GM18861 (cell line): Measurements from ENCODE around the gene GAPVD1.
"Not testable (repeated sequence)": the region's sequence is repeated elsewhere in the genome, so short reads cannot be mapped to it uniquely, and the experiment has no call there.

ENCODE experiments used
- ATAC-seq: cut with Tn5 transposase; IDR thresholded peaks from one replicate; pipeline ENCODE4 v1.9.1; 2021; ENCODE audit not compliant: unreplicated experiment

GAPVD1 gene

DNA sequence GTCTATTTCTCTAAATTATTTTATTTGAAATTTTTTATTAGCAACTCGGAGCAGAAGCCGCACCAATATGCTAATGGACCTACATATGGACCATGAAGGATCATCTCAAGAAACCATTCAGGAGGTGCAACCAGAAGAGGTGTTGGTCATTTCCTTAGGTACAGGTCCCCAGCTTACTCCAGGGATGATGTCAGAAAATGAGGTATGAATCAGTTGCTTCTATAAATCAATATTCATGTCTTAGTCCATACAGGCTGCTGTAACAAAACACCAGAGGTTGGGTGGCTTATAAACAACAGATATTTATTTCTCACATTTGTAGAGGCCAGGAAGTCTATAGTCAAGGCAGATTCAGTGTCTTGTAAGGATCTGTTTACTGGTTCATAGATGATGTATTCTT, 50.8 kb downstream of the GAPVD1 start:
- ATAC-seq = no peak

GRCh38 chr9:125316359-125316758, 54.7 kb downstream of the GAPVD1 start:
- not testable (repeated sequence) for ATAC-seq

DNA sequence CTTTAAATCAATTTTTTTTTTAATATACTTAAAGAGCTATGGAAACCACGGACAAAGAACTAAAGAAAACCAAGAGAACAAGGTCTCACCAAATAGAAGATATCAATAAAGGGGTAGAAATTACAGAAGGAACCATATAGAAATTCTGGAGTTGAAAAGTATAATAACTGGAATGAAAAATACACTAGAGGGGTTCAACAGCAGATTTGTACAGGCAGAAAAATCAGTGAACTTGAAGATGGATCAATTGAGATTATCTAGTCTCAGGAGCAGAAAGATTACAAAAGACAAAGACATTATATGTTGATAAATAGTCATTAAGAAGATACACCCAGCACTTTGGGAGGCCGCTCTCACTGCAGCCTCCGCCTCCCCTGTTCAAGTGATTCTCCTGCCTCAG, 56.1 kb downstream of the GAPVD1 start:
- ATAC-seq = no peak

DNA sequence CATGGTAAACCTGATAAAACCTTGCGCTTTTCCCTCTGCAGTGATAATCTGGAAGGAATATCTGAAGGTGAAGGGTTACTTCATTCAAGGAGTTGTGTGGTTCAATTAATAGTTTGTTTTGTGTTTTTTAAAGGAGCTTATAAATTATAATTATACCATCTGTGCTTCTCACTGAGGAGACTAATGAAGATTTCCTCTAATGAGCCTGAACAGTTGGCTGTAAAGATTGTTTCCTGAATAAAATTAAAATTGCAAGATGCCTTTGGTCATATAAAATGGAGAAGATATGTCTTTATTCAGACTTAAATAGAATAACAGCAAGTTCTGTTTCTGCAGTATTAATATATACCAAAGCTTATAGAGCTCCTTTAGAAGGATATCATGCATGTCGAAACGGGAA, 59.9 kb downstream of the GAPVD1 start:
- ATAC-seq = no peak

DNA sequence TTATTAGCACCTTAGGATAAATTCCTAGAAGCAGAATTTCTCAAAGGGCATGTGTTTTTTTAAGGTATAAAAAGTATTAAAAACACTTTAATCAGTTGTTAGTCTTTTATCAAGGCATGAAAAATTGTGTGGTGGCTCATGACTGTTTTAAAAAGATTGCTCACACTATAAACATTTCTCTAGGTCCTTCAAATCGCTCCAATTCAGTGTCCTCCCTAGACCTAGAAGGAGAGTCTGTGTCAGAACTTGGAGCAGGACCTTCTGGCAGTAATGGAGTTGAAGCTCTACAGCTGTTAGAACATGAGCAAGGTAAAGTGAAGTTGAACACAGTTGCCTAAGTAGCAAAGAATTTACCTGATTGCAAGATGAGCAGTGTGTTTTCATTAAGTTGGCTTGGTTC, 62.0 kb downstream of the GAPVD1 start:
- no peak for ATAC-seq

- ATAC-seq = no peak
These were observed 64.2 kb downstream of the GAPVD1 start for GRCh38 chr9:125325826-125326225.

GRCh38 chr9:125329978-125330377, 68.4 kb downstream of the GAPVD1 start:
- no peak for ATAC-seq

DNA sequence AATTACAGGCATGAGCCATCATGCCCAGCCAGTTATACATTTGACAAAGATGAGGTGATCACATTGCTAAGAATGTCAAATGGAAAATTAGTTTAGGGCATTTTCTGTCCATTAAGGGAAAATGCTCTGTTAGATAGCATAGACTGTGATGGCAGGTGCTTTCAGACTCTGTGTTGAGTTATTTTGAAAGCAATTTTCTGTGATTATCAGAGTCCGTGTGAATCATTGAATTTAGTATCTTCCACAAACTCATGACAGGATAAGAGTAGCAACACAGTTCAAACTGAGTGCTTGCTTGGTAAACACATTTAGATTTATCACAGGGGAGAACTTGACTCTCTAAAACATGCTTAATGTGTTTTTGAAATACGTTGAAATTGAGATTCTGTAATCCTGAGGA, 69.0 kb downstream of the GAPVD1 start:
- no peak for ATAC-seq

DNA sequence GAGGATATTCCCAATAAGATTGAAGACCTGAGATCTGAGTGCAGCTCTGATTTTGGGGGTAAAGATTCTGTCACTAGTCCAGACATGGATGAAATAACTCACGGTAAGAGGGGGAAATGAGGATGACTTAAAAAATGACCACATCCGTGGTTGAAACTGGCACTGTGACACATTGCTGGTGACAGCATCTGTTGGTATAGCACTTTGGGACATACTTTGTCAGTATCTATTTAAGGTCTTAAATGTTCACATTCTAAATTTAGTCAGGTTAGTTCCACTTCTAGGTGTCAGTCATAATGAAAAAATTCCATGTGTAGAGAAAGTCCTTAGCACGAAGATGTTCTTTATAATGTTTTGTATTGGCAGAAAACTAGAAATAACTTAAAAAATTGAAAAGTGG, 70.9 kb downstream of the GAPVD1 start:
- peak; percentile 76 for ATAC-seq

- no peak for ATAC-seq
These were observed 75.6 kb downstream of the GAPVD1 start for GRCh38 chr9:125337236-125337635.

GRCh38 chr9:125338929-125339328, 77.3 kb downstream of the GAPVD1 start:
- no peak for ATAC-seq

- no peak for ATAC-seq
These were observed 79.9 kb downstream of the GAPVD1 start for GRCh38 chr9:125341566-125341965.

DNA sequence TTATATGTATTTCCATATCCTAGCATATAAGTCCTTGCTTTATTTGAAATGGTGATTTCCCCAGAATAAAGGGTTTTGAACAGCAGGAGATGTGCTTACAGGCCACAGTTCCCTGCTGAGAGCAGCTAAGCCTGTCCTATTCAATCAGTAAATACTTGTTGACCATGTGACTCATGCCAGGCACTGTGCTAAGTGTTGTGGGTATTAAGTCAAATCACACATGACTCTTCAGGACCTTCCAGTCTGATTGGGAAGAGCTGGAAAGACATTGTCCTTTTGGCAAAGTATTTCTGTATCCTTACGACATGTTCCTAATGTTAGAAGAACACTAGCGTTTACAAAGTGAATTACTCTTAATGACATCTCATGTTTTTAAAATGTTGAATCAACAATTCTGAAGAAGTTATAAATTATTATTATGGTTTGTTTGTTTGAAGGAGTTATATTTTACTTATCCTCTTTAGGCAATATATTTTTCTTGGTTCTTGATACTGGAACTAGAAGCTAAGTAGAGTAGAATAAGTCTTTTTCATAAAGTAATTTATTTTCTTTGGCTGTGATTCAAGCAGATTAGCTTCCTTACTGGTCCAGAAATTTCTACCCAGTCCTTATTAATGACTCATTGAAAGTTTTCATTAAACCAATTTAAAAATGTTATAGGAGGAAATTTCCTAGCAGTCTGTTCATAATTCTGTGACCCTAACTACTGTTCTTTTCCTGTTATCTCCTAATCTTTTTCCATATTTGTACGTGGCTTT, 82.1 kb downstream of the GAPVD1 start:
- no peak for ATAC-seq

DNA sequence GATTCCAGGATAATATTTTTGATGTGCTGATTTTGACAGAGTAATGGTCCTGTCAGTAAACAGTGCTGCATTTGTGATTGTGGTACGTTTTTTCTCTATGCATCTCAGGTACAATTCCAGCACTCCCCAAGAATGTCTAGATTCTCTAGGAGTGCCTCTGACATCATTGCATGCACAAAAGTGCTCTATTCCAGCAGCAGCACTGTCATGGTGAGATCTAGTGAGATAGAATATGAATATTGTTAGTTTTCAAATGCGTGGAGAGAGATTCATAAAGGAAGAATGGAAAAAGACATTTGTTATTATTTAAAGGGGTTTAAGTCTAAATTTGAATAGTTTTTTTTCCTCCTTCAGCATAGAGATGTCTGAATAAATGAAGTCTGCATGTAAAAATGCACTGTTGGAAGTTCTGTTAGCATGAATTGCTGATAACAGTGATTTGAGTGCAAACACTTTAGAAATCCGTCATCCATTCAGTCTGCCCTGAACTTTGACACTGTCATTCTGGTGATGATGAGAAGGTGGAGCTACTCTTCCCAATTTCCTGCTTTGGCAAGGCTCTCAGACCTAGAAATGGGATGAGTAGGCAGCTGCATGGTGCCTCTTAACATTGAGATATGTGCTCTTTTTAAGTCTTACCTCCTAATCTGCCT, 84.6 kb downstream of the GAPVD1 start:
- no peak for ATAC-seq

- ATAC-seq = no peak
These were observed 94.0 kb downstream of the GAPVD1 start for GRCh38 chr9:125355601-125356000.

- no peak for ATAC-seq
These were observed 94.4 kb downstream of the GAPVD1 start for GRCh38 chr9:125356032-125356431.

GRCh38 chr9:125359011-125359410, 97.4 kb downstream of the GAPVD1 start:
- ATAC-seq = no peak

DNA sequence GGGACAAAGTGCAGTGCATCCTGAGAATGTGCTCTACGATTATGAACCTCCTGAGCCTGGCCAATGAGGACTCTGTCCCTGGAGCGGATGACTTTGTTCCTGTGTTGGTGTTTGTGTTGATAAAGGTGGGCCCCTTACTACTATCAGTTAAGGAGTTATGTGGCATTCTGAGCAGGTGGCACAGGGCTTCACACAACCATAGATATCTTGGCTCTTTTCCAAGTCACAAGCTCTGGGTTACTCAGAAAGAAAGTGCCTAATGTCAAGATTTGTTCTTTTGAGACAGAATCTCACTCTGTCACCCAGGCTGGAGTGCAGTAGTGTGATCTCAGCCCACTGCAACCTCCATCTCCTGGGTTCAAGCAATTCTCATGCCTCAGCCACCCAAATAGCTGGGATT, 99.0 kb downstream of the GAPVD1 start:
- ATAC-seq = no peak

GRCh38 chr9:125361837-125362531, 100.4 kb downstream of the GAPVD1 start:
- ATAC-seq = no peak

GRCh38 chr9:125366676-125367075, 105.0 kb downstream of the GAPVD1 start:
- no peak for ATAC-seq

GRCh38 chr9:125370786-125371185, 109.2 kb downstream of the GAPVD1 start:
- no peak for ATAC-seq
